ENCODE measurements around the gene FSHR.

Gene FSHR

GRCh38 chr2:49111456-49111855 is 42.9 kb downstream of the FSHR start:
- DNase-seq (ENCODE audit: low read depth) = no peak

GRCh38 chr2:49111006-49111405 is 43.3 kb downstream of the FSHR start:
- no peak for DNase-seq (ENCODE audit: low read depth)

- no peak for DNase-seq (ENCODE audit: low read depth)
These were observed 43.7 kb downstream of the FSHR start for GRCh38 chr2:49110571-49110970.

GRCh38 chr2:49108851-49109250 is 45.5 kb downstream of the FSHR start:
- no peak for DNase-seq (ENCODE audit: low read depth)

DNA sequence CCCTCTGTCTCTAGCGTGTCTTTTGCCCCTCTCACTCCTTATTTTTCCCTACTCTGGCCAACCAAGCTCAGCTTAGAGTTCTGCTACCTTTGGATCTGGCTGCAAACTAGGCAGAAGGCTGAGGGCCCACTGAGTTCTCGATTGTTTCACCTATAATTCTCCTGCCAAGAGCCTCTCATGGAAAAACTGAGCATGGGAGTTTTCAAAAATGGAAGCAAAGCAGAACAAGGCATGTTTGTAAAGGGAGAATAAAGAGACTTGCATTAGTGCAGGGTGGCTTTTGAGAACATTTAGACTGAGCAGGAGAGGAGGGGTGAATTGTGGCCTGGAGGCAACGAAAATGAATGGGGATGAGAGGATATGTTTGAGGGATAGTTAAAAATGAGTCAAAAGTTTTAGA is 45.9 kb downstream of the FSHR start:
- no peak for DNase-seq (ENCODE audit: low read depth)

DNA sequence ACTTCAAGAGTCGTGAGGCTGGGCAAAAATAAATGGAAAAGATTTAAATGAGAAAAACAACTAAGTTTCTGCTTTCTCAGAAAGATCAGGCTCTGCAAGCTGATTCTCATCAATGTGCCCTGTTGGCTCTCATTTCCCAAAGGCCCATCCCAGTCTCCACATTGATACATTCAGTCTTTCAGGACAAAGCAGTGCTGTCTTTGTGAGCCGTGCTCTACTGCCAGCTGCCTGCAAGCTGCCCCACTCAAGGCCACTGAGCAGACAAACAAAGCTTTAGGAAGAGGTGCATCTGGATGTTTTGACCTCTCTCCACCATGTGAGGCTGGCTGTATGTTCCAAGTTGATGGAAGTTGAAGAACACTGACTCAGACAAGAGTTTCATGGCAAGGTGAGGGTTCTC is 48.8 kb downstream of the FSHR start:
- DNase-seq (ENCODE audit: low read depth) = no peak

- no peak for DNase-seq (ENCODE audit: low read depth)
These were observed 52.2 kb downstream of the FSHR start for GRCh38 chr2:49102146-49102545.

- DNase-seq (ENCODE audit: low read depth) = no peak
These were observed 73.6 kb downstream of the FSHR start for GRCh38 chr2:49080681-49081080.

GRCh38 chr2:49070716-49071115 is 83.6 kb downstream of the FSHR start:
- DNase-seq (ENCODE audit: low read depth) = no peak

DNA sequence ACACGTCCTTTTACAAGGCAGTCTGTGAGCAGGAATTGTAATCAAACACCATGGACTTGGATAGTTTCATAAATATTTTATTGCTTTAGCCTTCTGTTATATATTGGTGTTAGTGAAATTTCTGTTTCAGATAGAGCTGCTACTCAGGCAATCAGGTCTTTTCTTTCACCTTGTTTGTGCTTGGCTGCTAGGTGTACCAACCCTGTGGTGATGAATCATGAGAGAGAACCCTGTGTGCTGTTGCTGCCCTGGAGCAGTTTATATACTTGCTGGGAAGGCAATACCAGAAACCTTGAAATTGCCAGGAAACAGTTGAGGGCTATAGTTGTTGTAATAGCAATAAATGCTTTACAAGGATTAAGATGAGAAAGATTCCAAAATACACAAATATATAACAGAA is 84.5 kb downstream of the FSHR start:
- no peak for DNase-seq (ENCODE audit: low read depth)

GRCh38 chr2:49068613-49069012 is 85.7 kb downstream of the FSHR start:
- DNase-seq (ENCODE audit: low read depth) = no peak

GRCh38 chr2:49067971-49068370 is 86.3 kb downstream of the FSHR start:
- DNase-seq (ENCODE audit: low read depth) = no peak

DNA sequence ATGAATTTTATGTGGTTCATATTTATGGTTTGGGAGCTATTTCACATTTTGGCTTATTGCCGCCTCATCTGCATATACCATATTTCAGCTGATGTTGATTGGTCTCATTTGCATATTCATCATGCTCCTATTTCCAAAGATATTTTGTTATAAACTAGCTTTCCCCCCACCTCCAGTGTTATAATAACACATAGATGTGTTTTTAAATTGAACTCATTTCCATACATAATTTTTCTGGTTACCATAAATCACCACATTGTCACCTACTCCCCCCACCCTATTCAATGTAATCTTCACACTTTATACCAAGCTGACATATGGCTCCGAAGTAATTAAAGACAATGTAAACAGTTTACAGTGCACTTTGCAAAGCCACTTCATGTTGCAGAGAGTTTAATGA is 101.2 kb downstream of the FSHR start:
- DNase-seq (ENCODE audit: low read depth) = no peak

DNA sequence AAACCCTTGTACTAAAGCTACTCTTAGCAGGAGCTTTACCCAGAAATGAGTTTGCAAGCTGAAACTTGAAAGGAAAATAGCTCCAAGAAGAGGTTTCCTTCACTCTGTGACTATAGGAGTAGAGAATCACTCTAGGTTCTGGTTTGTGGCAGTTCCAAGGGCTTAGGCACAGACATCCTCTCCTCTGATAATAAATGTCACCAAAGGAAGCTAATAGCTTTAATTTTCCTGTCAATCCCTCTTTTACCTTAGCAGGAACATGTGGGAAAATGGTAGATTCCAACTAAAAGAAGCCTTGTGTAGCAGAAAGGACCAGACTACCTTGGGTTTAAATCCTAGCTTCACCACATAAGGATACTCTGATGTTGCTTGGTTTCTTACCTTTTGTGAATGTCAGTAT is 104.0 kb downstream of the FSHR start:
- no peak for DNase-seq (ENCODE audit: low read depth)

DNA sequence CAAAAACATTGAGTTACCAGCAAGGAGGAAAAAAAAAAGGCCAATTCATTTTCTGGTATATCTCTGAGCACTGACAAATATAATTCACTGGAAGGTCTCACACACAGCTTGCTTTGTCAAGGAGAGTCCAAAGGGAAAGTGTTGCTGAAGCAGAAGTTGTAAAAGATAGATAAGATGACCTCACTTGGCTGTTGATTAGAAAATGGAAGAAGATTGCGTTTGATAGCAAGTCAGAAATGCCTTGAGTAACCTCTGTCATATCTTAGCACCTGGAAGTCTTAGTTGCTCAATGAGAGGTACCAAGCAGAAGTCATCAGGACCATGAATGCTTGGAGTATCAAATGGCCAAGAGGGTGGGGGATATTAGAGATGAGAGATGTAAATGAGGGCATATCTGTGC is 105.2 kb downstream of the FSHR start:
- DNase-seq (ENCODE audit: low read depth) = no peak

- no peak for DNase-seq (ENCODE audit: low read depth)
These were observed 109.2 kb downstream of the FSHR start for GRCh38 chr2:49045083-49045482.

GRCh38 chr2:49044350-49045079 is 109.8 kb downstream of the FSHR start:
- no peak for DNase-seq (ENCODE audit: low read depth)

DNA sequence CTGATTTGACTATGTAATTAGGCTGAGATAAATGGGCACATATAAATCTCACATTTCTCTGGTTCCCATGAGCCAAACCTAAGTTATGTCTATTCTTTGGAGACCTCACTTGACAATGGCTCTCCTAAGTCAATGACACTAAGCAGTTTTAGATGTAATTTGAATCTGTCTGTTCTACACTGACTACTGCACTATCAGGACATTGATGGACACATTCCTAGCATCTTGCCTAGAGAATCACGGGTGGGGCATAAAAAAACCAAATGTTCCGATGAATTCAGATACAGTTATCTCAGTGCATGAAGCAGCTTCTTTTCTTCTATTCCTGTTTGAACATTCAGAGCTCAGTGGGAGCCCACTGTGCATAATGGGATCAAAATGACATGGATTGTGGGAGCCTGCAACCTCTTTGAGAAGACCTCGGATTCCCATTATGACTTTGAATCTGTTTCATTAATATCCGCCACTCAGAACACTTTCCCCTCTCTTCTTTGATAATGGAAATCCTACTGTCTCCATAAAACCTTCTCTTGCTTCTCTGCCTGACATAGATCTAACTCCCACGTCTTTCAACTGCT is 110.8 kb downstream of the FSHR start:
- no peak for DNase-seq (ENCODE audit: low read depth)

DNA sequence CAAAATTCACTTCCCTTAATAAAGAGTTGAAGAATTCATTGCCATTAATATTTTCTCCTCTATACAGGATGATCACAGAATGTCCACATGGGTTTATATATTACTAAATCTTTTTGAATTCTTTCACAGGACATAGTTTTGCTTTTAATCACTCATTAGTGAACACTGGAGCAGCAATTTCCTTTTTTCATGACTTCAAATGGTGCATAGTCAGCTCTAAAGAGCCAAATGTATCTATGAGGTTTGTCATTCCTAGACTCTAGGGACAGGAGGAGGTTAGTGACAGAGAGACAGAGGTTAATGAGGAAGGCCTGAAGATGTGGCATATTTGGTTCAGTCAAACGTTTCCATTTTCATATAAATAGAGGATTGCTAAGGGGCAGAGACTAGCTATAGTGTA is 111.8 kb downstream of the FSHR start:
- no peak for DNase-seq (ENCODE audit: low read depth)

DNA sequence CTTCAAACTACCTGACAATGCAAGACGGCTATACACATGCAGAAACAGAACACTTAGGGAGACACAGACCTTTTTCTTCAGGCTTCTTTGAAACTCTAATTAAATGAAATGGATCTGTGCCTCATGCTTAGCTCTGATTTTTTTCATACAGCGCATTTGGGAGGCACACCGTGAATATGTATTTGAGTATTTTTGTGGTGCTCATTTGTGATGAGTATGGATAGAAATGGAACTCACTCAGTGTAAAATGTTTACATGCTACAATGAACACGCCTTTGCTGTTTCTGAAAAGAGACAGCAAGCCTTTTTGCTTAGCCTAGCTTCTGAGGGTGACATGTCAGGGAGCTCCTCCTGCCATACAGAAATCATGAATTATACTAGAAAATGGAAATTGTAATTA is 113.3 kb downstream of the FSHR start:
- no peak for DNase-seq (ENCODE audit: low read depth)

GRCh38 chr2:49037197-49037596 is 117.1 kb downstream of the FSHR start:
- no peak for DNase-seq (ENCODE audit: low read depth)

GRCh38 chr2:49035481-49035880 is 118.8 kb downstream of the FSHR start:
- no peak for DNase-seq (ENCODE audit: low read depth)

GRCh38 chr2:49033394-49034185 is 120.7 kb downstream of the FSHR start:
- no peak for DNase-seq (ENCODE audit: low read depth)
